Prostate gland (tissue), 2 donors: Measurements from ENCODE around the gene CCR9.

ENCODE experiments used
- CTCF ChIP-seq, 4 experiments: fragments of 200-600 bp in 2 of 4; fragments of 450-650 bp in 2 of 4; sonication (generic) in 2 of 4; IDR thresholded peaks; 1 replicate in 3 of 4; 2 replicates in 1 of 4; pipeline ENCODE4 v1.5.1; 2016 to 2019; ENCODE audit warnings: antibody characterized with exemption in 4 of 4, mild to moderate bottlenecking in 2 of 4, moderate library complexity in 2 of 4
- POLR2A ChIP-seq: fragments of 450-650 bp; IDR thresholded peaks from one replicate; pipeline ENCODE4 v1.6.1; 2016; ENCODE audit warnings: antibody characterized with exemption, mild to moderate bottlenecking

GRCh38 chr3:45889337-45889736, 3.0 kb downstream of the CCR9 start:
- no peak for TF ChIP-seq CTCF (IDR thresholded peaks at IDR 0.05)
- no peak for TF ChIP-seq POLR2A
